A549 treated with CORT108297 at 1 μM for 4 hours (cell line): Measurements from ENCODE around the gene SPATA6L. TPM values are rescaled to one million over a fixed set of nuclear protein-coding genes. Genes with fewer than 3 reads are reported as not detected.

Source experiments
- total RNA-seq: library from RNA; stranded (reverse); fragments of 200-300 nt; extraction: Qiagen RNA extraction; gene quantifications from 5 replicates; pipeline ENCODE4 v1.2.3, GENCODE V29; 2022

The SPATA6L gene
- total RNA-seq = 1.9 to 2.4 TPM (median 2.1 TPM) in 5 replicates

GRCh38 chr9:4666042-4666699, at the start of gene SPATA6L:
Gene SPATA6L (minus strand): TSS chr9:4666480. CDS start chr9:4666250, 230 bp downstream.

GRCh38 chr9:4679268-4680172, 13.2 kb upstream of the SPATA6L start, which contains the start of gene CDC37L1:
Gene CDC37L1 (plus strand): TSS chr9:4679569. CDS start chr9:4679768, 199 bp downstream.

GRCh38 chr9:4662108-4662988, 3.9 kb downstream of the SPATA6L start, which contains the start of gene PLPP6:
Gene PLPP6 (plus strand): TSS chr9:4662294. CDS start chr9:4662376, 82 bp downstream.

Other genes starting within 250 kb of the SPATA6L start
- 1.1 to 1.6 TPM (median 1.6 TPM) in 5 replicates for gene SLC1A1, start 176.0 kb downstream of the SPATA6L start, total RNA-seq
- gene PLPP6, start 4.2 kb downstream of the SPATA6L start, total RNA-seq = 9.3 to 12.8 TPM (median 10.4 TPM) in 5 replicates
- 11.1 to 15.1 TPM (median 12.5 TPM) in 5 replicates for gene CDC37L1, start 13.1 kb upstream of the SPATA6L start, total RNA-seq
- 43.0 to 58.5 TPM (median 52.0 TPM) in 5 replicates for gene AK3, start 74.7 kb upstream of the SPATA6L start, total RNA-seq
- 37.6 to 42.7 TPM (median 40.5 TPM) in 5 replicates for gene RCL1, start 126.5 kb upstream of the SPATA6L start, total RNA-seq